Effector memory CD8-positive, alpha-beta T cell (primary cell): ENCODE data around the gene ADAMTS16.
A peak's percentile ranks its signal among the peaks of the same experiment; 100 is the strongest.

Experiments
- ATAC-seq: fragments of 150-1000 bp; cut with Tn5 transposase; replicated peaks from 2 replicates; pipeline ENCODE4 v1.10.0; 2021; ENCODE audit warnings: mild to moderate bottlenecking, moderate library complexity
- DNase-seq, 3 experiments: peaks; one replicate each; pipeline ENCODE4 v3.0.0; 2021
- H3K27ac Mint-ChIP-seq, 2 donors: one replicate each; pipeline ENCODE4 v1.8.0; 2022; ENCODE audit warnings: mild to moderate bottlenecking in 2 of 2, mixed read lengths in 2 of 2, moderate library complexity in 2 of 2
- H3K27me3 Mint-ChIP-seq, 2 donors: one replicate each; pipeline ENCODE4 v1.8.0; 2022; ENCODE audit warnings: mixed read lengths in 2 of 2
- H3K36me3 Mint-ChIP-seq: one replicate; pipeline ENCODE4 v1.8.0; 2022; ENCODE audit warnings: mild to moderate bottlenecking, moderate library complexity, mixed read lengths; ENCODE audit not compliant: insufficient read depth
- H3K4me1 Mint-ChIP-seq, 2 donors: one replicate each; pipeline ENCODE4 v1.8.0; 2022; ENCODE audit warnings: low read depth in 2 of 2, mixed read lengths in 2 of 2
- H3K4me3 Mint-ChIP-seq, 2 donors: one replicate each; pipeline ENCODE4 v1.8.0; 2022; ENCODE audit warnings: mild to moderate bottlenecking in 2 of 2, mixed read lengths in 2 of 2, moderate library complexity in 2 of 2
- H3K9me3 Mint-ChIP-seq, 2 donors: one replicate each; pipeline ENCODE4 v1.8.0; 2022; ENCODE audit warnings: mixed read lengths in 2 of 2

ADAMTS16 gene

DNA sequence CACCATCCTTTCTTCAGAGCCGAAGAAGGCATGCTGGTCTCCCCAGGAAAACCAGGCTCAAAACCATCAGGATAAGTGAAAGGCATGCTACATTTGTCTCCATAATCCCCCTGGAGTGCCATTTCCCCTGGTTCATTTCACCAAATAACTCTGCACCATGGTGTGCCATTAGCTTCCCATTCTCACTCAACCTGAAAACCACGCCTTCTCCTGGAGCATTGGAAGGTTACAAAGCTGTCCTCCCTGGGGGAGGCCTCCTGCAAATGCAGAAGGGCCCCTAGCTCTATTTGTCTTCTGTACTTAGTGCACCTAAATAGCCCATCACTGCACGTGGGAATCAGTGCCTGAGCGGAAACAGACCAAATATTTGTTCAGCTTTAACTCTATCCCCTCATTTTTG, 192.2 kb downstream of the ADAMTS16 start:
- H3K36me3 Mint-ChIP-seq, result no peaks in the 10 kb centered on the region
- H3K27ac Mint-ChIP-seq, result no peak overlapping the region
- H3K27me3 Mint-ChIP-seq, result peaks cover 8 to 24% of the 10 kb centered on the region in 2 donors

DNA sequence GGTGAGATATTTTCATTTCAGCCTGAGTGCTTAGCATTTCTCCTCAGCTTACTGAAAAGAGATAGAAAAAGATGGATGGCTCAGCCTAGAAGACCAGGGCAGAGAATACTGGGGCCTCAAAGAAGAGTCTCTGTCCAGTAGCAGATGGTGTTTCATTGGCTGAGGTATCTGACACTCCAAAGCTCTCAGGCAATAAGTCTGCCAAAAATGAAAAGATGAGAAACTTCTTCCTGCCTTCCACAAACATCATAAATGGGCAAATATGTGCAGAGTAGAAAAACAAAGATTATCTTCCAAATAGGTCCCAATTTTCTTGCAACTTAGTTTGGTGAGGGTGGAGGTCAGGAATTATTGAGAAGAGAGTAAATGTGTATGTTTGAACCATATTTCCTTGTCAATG, 195.0 kb downstream of the ADAMTS16 start:
- DNase-seq (no peak), ATAC-seq (no peak)
- H3K36me3 Mint-ChIP-seq, result no peaks in the 10 kb centered on the region
- no peak overlapping the region for H3K27ac Mint-ChIP-seq
- peaks cover 0 to 9% of the 10 kb centered on the region in 2 donors for H3K27me3 Mint-ChIP-seq
- H3K9me3 Mint-ChIP-seq, result peaks cover 4 to 6% of the 10 kb centered on the region in 2 donors
- no peaks in the 10 kb centered on the region for H3K4me1 Mint-ChIP-seq
- no peak overlapping the region for H3K4me3 Mint-ChIP-seq

More for the DNA sequence above, 192.2 kb downstream of the ADAMTS16 start:
- H3K9me3 Mint-ChIP-seq, result peaks cover 7 to 21% of the 10 kb centered on the region in 2 donors
- H3K4me3 Mint-ChIP-seq, result no peak overlapping the region
- ATAC-seq, result no peak
- no peak for DNase-seq
- no peaks in the 10 kb centered on the region for H3K4me1 Mint-ChIP-seq

DNA sequence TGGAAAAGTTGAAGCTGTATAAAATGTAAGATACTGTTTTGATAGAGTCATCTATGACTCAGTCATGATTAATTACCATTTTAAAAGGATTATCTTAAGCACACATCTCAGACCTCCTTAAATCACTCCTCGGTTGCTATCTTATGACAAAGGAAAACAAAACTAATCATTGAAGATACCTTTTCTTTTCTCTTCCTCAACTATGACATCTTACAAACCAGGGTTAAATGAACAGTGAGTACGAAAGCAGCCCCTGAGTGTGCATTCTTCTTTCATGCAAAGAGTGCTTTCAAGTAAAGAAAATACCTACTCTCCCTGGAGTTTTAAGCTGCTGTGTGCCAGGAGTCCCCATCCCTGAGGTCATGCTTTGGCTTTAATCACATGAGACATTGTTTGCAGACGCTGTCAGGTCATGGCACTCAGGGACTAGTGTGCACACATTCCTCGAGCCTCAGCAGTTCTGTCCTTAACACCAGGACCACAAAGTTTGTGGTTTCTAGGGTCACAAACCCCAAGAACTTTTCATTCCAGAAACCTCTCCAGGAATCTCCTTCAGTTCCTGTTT, 195.7 kb downstream of the ADAMTS16 start:
- no peaks in the 10 kb centered on the region for H3K4me1 Mint-ChIP-seq
- H3K4me3 Mint-ChIP-seq, result no peak overlapping the region
- peaks cover 4 to 6% of the 10 kb centered on the region in 2 donors for H3K9me3 Mint-ChIP-seq
- DNase-seq, result no peak
- no peaks in the 10 kb centered on the region for H3K36me3 Mint-ChIP-seq
- H3K27me3 Mint-ChIP-seq, result peaks cover 2 to 9% of the 10 kb centered on the region in 2 donors
- H3K27ac Mint-ChIP-seq, result no peak overlapping the region
- ATAC-seq, result no peak

DNA sequence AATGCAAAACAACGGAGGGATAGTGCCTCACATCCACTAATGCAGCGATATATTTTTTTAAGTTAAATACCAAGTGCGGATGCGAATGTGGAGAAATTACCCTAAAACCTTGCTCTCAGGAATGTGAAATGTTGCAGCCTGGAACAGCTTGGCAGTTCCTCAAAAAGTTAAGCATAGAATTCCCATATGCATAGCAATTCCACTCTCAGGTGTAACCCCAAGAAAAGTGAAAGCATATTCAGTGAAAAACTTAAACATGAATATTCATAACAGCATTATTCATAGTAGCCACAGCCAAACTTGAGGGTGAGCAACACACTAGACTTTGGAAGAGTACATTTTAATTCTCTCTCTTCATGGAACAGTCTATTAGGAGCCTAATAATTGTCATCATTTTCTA, 199.1 kb downstream of the ADAMTS16 start:
- ATAC-seq, result no peak
- DNase-seq, result no peak
- H3K4me3 Mint-ChIP-seq, result no peak overlapping the region
- no peaks in the 10 kb centered on the region for H3K36me3 Mint-ChIP-seq
- peaks cover 16 to 23% of the 10 kb centered on the region in 2 donors for H3K27me3 Mint-ChIP-seq
- no peak overlapping the region for H3K27ac Mint-ChIP-seq
- peaks cover 4 to 11% of the 10 kb centered on the region in 2 donors for H3K9me3 Mint-ChIP-seq
- no peaks in the 10 kb centered on the region for H3K4me1 Mint-ChIP-seq

DNA sequence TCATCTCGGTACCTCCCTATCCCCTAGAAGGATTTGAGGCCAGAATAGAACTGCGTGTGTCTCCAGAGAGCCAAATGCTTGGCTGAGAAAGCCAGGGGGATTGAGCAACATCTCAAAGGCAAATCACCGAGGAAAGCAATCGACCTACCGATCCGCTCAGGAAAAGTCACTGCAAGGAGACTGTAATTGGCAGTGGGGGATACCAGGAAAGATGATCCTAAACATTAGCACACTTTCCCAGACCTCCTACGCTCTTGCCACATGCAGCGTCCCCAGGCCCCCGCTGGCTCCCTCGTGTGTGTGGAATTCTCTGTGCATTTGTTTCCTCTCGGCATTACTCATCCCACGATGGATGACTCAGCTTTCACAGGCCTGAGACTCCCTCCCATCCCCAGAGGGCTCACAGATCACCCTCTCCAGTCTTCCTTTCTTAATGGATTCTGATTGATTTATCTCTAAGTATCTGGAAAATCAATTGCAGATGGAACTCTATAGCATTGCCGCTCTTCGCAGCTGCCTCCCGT, 200.1 kb downstream of the ADAMTS16 start:
- Mint-ChIP-seq H3K9me3 (peaks cover 4 to 5% of the 10 kb centered on the region in 2 donors), H3K27ac (no peak overlapping the region), H3K27me3 (peaks cover 19 to 21% of the 10 kb centered on the region in 2 donors), H3K4me3 (no peak overlapping the region), H3K36me3 (no peaks in the 10 kb centered on the region), H3K4me1 (no peaks in the 10 kb centered on the region)
- ATAC-seq (no peak), DNase-seq (no peak)

DNA sequence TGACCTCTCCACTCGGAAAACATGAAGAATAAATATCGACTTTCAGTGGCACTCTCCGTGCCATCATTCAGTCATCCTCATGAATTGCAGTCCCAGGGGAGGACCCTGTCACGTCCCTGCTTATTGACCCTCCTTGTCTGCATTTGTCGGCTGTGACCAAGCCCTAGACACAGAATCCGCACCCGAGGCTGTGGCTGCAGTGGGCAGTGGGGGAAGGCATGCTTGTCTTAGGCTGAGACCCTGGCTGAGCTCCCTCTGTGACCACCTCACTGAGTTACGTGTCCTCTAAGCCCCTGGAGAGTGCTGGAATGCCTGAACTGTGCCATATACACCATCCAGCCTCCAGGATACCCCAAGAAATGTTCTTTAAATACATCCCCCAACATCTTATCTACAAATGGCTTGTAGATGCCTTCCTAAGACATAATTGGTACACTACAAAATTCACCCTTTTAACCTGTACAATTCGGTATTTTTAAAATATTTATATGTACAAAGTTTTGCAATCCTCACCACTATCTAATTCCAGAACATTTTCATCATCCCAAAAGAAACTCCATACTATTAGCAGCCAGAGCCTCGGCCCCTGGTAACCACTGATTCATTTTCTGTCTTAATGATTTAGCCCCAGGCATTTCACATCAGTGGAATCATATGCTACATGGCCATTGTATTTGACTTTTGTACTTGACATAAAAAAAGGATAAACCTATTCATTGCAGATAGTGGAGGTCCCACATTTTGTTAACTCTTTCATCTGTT, 201.6 kb downstream of the ADAMTS16 start:
- H3K4me1 Mint-ChIP-seq, result no peaks in the 10 kb centered on the region
- H3K4me3 Mint-ChIP-seq, result no peak overlapping the region
- peaks cover under 1 to 5% of the 10 kb centered on the region in 2 donors for H3K9me3 Mint-ChIP-seq
- no peak for DNase-seq
- no peak for ATAC-seq
- H3K27me3 Mint-ChIP-seq, result peaks cover 22 to 23% of the 10 kb centered on the region in 2 donors
- H3K27ac Mint-ChIP-seq, result no peak overlapping the region
- H3K36me3 Mint-ChIP-seq, result no peaks in the 10 kb centered on the region

DNA sequence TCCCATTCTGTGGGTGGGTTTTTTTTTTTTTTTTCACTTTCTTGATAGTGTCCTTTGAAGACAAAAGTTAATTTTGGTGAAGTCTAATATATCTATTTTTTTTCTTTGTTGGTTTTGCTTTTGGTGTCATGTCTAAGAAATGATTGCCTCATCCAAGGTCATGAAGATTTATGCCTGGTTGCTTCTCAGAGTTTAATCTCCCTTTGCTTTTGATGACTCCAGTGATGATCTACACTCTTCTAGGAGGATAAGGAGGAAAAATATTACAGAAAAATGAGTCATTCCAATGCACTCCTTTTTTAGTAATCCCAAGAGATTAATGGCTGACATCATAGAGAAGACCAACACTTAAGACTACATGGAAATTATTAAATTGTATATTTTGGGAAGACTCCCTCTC, 202.7 kb downstream of the ADAMTS16 start:
- H3K27me3 Mint-ChIP-seq, result peaks cover 26 to 33% of the 10 kb centered on the region in 2 donors
- DNase-seq (no peak), ATAC-seq (no peak)
- no peaks in the 10 kb centered on the region for H3K36me3 Mint-ChIP-seq
- H3K4me3 Mint-ChIP-seq, result no peak overlapping the region
- H3K4me1 Mint-ChIP-seq, result peaks cover 3 to 4% of the 10 kb centered on the region in 2 donors
- no peak overlapping the region for H3K27ac Mint-ChIP-seq
- peaks cover 0 to 5% of the 10 kb centered on the region in 2 donors for H3K9me3 Mint-ChIP-seq

DNA sequence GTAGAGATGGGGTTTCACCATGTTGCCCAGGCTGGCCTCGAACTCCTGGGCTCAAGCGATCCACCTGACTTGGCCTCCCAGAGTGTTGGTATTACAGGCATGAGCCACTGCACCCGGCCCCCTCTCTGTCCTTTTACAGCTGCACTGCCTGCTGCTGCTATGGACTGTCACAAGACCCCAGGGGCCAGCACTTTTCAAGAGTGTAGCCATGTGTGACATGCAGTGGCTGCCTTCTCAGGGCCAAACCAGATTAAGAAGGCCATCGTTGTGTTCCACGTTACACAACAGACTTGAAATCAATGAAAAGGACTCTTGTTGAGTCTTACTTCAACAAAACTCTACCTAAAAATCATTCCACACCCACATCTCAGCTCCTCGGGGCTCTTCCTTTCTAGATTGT, 203.4 kb downstream of the ADAMTS16 start:
- ATAC-seq (no peak), DNase-seq (no peak)
- Mint-ChIP-seq H3K27ac (no peak overlapping the region), H3K9me3 (peaks cover 0 to 5% of the 10 kb centered on the region in 2 donors), H3K36me3 (no peaks in the 10 kb centered on the region), H3K4me1 (peaks cover 7 to 10% of the 10 kb centered on the region in 2 donors), H3K27me3 (peaks cover 26 to 39% of the 10 kb centered on the region in 2 donors), H3K4me3 (no peak overlapping the region)

DNA sequence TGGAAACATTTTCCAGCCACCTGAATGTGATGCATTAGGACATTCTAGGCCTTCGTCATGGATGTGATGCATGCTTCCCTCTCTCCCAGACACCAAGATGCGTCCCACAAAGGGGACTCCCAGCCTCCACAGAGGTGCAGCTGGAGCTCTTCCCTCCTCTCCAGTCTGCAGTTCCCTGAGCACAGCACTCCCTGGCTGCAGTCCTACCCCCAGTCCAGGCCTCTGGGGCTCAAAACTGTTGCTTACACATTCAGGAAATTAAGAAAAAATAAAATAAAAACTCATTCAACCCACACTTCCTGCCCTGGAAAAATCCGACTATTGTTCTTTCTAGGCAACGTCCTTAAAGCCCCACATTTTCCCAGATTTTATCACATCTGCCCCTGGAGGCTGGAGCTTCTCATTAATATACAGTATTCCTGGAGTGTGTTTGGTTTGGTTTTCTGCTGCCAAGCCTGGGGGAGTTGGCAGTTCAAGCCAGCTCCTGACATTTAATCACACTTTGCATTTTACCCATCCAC, 204.0 kb downstream of the ADAMTS16 start:
- Mint-ChIP-seq H3K27ac (no peak overlapping the region), H3K9me3 (peaks cover 0 to 5% of the 10 kb centered on the region in 2 donors), H3K27me3 (peaks cover 26 to 42% of the 10 kb centered on the region in 2 donors), H3K36me3 (no peaks in the 10 kb centered on the region), H3K4me1 (peaks cover 7 to 10% of the 10 kb centered on the region in 2 donors), H3K4me3 (no peak overlapping the region)
- no peak for ATAC-seq
- DNase-seq, result no peak

DNA sequence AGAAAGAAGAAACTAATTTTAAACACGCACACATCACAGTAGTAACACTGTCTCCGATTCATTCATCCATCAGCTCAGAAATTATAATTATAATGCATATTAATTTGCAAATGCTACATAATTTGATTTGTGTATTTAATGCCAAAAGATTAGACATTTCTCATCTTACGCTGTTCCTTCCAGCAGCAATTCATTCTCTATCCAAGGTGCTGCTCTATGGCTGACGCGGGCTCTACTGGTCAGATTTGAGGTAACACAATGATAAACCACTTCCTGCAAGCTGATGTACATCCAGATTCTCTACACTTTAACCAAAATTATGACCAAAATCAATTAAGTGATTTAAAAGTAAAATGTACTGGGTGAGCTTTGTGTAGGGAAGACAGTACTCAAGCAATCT, 204.5 kb downstream of the ADAMTS16 start:
- Mint-ChIP-seq H3K4me1 (peaks cover 10% of the 10 kb centered on the region in 2 donors), H3K9me3 (peaks cover 0 to 5% of the 10 kb centered on the region in 2 donors), H3K27me3 (peaks cover 26 to 47% of the 10 kb centered on the region in 2 donors), H3K36me3 (no peaks in the 10 kb centered on the region), H3K4me3 (no peak overlapping the region), H3K27ac (no peak overlapping the region)
- ATAC-seq (no peak), DNase-seq (no peak)

DNA sequence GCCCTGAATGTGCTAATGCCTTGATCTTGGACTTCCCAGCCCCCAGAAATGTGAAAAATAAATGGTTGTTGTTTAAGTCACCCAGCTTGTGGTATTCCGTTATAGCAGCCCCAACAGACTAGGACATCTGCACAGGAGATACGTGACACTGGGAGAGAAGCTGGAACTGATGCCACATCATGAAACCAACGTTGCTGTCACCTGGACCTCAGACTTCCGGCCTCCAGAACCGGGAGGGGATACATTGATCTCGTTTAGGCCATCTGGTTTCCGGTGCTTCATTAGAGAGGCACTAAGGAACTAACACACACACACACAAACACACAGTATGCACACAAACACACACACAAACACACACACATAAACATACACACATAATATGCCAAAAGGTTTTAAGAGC, 207.3 kb downstream of the ADAMTS16 start:
- peaks cover 0 to 3% of the 10 kb centered on the region in 2 donors for H3K9me3 Mint-ChIP-seq
- H3K36me3 Mint-ChIP-seq, result no peaks in the 10 kb centered on the region
- DNase-seq (no peak), ATAC-seq (peak; percentile 21)
- peaks cover 16 to 49% of the 10 kb centered on the region in 2 donors for H3K27me3 Mint-ChIP-seq
- peaks cover 10% of the 10 kb centered on the region in 2 donors for H3K4me1 Mint-ChIP-seq
- peak overlapping the region in 1 of 2 donors; percentile 73 for H3K27ac Mint-ChIP-seq
- H3K4me3 Mint-ChIP-seq, result peak overlapping the region; percentile 44 to 47

DNA sequence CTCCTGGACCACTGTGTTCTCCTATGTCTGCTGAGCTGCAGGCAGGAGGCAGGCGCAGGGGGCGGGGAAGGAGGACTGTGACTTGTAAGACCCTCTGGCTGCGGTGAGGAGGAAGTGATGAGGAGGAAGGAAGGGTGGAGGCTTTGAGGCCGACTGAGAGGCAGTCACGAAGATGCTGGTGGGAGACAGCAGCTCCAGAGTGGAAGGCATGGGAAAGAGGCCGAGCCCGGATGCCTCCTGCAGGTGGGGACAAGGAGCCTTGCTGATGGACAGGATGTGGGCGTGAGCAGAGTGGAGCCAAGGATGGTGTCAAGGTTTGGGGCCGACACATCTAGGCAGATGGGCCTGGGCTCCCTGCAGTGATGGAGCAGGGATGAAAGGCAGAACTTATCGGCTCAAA, 208.0 kb downstream of the ADAMTS16 start:
- H3K36me3 Mint-ChIP-seq, result no peaks in the 10 kb centered on the region
- H3K4me3 Mint-ChIP-seq, result peak overlapping the region; percentile 44 to 47

DNA sequence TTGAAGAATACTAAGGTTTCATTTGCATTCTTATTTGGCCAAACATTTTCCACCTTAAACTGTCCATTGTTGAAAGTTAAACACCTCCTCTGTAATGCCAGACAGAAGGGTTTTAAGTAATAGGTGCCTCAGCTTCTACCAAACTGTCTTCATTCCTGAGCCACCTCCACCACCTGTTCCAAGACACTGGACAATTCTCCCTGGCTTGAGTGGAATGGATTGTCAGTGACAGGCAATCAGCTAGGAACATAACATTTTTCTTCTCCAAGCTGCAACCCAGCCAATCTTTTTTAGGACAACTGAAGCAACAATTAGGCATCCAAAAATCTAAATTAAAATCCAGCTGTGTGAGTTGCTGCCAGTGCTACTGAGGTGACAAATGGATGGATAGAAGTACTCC, 208.4 kb downstream of the ADAMTS16 start:
- DNase-seq (no peak), ATAC-seq (no peak)
- no peak overlapping the region for H3K4me3 Mint-ChIP-seq
- H3K4me1 Mint-ChIP-seq, result peaks cover 10% of the 10 kb centered on the region in 2 donors
- H3K36me3 Mint-ChIP-seq, result no peaks in the 10 kb centered on the region
- H3K9me3 Mint-ChIP-seq, result peaks cover 0 to 3% of the 10 kb centered on the region in 2 donors
- no peak overlapping the region for H3K27ac Mint-ChIP-seq
- H3K27me3 Mint-ChIP-seq, result peaks cover 16 to 48% of the 10 kb centered on the region in 2 donors

More for the DNA sequence above, 208.0 kb downstream of the ADAMTS16 start:
- ATAC-seq, result no peak
- H3K27me3 Mint-ChIP-seq, result peaks cover 16 to 49% of the 10 kb centered on the region in 2 donors
- peaks cover 10% of the 10 kb centered on the region in 2 donors for H3K4me1 Mint-ChIP-seq
- H3K27ac Mint-ChIP-seq, result peak overlapping the region in 1 of 2 donors; percentile 73
- peaks cover 0 to 3% of the 10 kb centered on the region in 2 donors for H3K9me3 Mint-ChIP-seq
- DNase-seq, result no peak
